GM18867 (cell line): ENCODE results near the gene AATK.

Experiments
- ATAC-seq: cut with Tn5 transposase; IDR thresholded peaks from one replicate; pipeline ENCODE4 v1.9.1; 2021; ENCODE audit warnings: mild to moderate bottlenecking, moderate library complexity; ENCODE audit not compliant: unreplicated experiment

AATK gene

GRCh38 chr17:81195941-81196495, 30.0 kb upstream of the AATK start:
- no peak for ATAC-seq

- no peak for ATAC-seq
Observed at GRCh38 chr17:81194941-81195901, 29.2 kb upstream of the AATK start.

- ATAC-seq = no peak
Observed at GRCh38 chr17:81194225-81194760, 28.3 kb upstream of the AATK start.

GRCh38 chr17:81193470-81194224, 27.6 kb upstream of the AATK start:
- ATAC-seq = no peak

GRCh38 chr17:81193051-81193410, 27.0 kb upstream of the AATK start:
- no peak for ATAC-seq

GRCh38 chr17:81192386-81193050, 26.5 kb upstream of the AATK start:
- ATAC-seq = no peak

GRCh38 chr17:81191646-81192045, 25.6 kb upstream of the AATK start:
- ATAC-seq = no peak

GRCh38 chr17:81191116-81191515, 25.1 kb upstream of the AATK start:
- no peak for ATAC-seq

- no peak for ATAC-seq
Observed at GRCh38 chr17:81190591-81190990, 24.6 kb upstream of the AATK start.

GRCh38 chr17:81189670-81190530, 23.9 kb upstream of the AATK start:
- ATAC-seq = no peak

- no peak for ATAC-seq
Observed at GRCh38 chr17:81189016-81189415, 23.0 kb upstream of the AATK start.

GRCh38 chr17:81188491-81188840, 22.4 kb upstream of the AATK start:
- ATAC-seq = no peak

- no peak for ATAC-seq
Observed at GRCh38 chr17:81187586-81188490, 21.8 kb upstream of the AATK start.

- no peak for ATAC-seq
Observed at GRCh38 chr17:81187120-81187519, 21.1 kb upstream of the AATK start.

GRCh38 chr17:81186203-81186602, 20.2 kb upstream of the AATK start:
- no peak for ATAC-seq

GRCh38 chr17:81184555-81184954, 18.5 kb upstream of the AATK start:
- ATAC-seq = no peak

- ATAC-seq = no peak
Observed at GRCh38 chr17:81183807-81184206, 17.8 kb upstream of the AATK start.

GRCh38 chr17:81183316-81183715, 17.3 kb upstream of the AATK start:
- no peak for ATAC-seq

- no peak for ATAC-seq
Observed at GRCh38 chr17:81182596-81182995, 16.6 kb upstream of the AATK start.
